Mesendoderm (in vitro differentiated cells): ENCODE results near the gene MGAT3.

Experiments used
- DNase-seq: peaks from one replicate; pipeline ENCODE4 v3.0.0; 2013
- H2AK5ac ChIP-seq: 2 replicates; pipeline ENCODE4 v1.6.1; 2013; ENCODE audit warnings: low read length, inconsistent platforms
- H2BK120ac ChIP-seq: 2 replicates; pipeline ENCODE4 v1.6.1; 2013; ENCODE audit warnings: low read depth, mild to moderate bottlenecking, low read length, moderate library complexity, mixed read lengths
- H2BK15ac ChIP-seq: replicated peaks from 2 replicates; pipeline ENCODE4 v1.6.1; 2013; ENCODE audit warnings: low read depth, mild to moderate bottlenecking, moderate library complexity
- H2BK5ac ChIP-seq: 2 replicates; pipeline ENCODE4 v1.6.1; 2013; ENCODE audit warnings: low read length, inconsistent platforms
- H3K18ac ChIP-seq: 2 replicates; pipeline ENCODE4 v1.6.1; 2013; ENCODE audit warnings: mild to moderate bottlenecking, low read length, mixed read lengths
- H3K23ac ChIP-seq: one replicate; pipeline ENCODE4 v1.6.1; 2013; ENCODE audit warnings: low read length
- H3K27ac ChIP-seq: 2 replicates; pipeline ENCODE4 v1.5.1; 2013; ENCODE audit warnings: low read depth, mild to moderate bottlenecking, inconsistent platforms, low read length, moderate library complexity
- H3K27me3 ChIP-seq: 2 replicates; pipeline ENCODE4 v1.6.1; 2013; ENCODE audit warnings: low read length, control low read depth, mild to moderate bottlenecking, inconsistent platforms; ENCODE audit not compliant: insufficient read depth, poor library complexity
- H3K36me3 ChIP-seq: 2 replicates; pipeline ENCODE4 v1.6.1; 2013; ENCODE audit warnings: low read length, inconsistent platforms; ENCODE audit not compliant: control insufficient read depth, insufficient read depth
- H3K4ac ChIP-seq: one replicate; pipeline ENCODE4 v1.6.1; 2013; ENCODE audit warnings: low read depth, mild to moderate bottlenecking, low read length, moderate library complexity
- H3K4me1 ChIP-seq: 2 replicates; pipeline ENCODE4 v1.6.1; 2013; ENCODE audit warnings: low read depth, low read length, inconsistent platforms; ENCODE audit not compliant: control insufficient read depth
- H3K4me2 ChIP-seq: 2 replicates; pipeline ENCODE4 v1.6.1; 2013; ENCODE audit warnings: low read length
- H3K4me3 ChIP-seq: 2 replicates; pipeline ENCODE4 v1.5.1; 2013; ENCODE audit warnings: mild to moderate bottlenecking, low read length
- H3K56ac ChIP-seq: one replicate; pipeline ENCODE4 v1.6.1; 2013; ENCODE audit warnings: low read length
- H3K79me1 ChIP-seq: 2 replicates; pipeline ENCODE4 v1.6.1; 2013; ENCODE audit warnings: low read length, inconsistent platforms
- H3K79me2 ChIP-seq: 2 replicates; pipeline ENCODE4 v1.6.1; 2013; ENCODE audit warnings: mild to moderate bottlenecking, low read length; ENCODE audit not compliant: control insufficient read depth, insufficient read depth
- H3K9ac ChIP-seq: 2 replicates; pipeline ENCODE4 v1.6.1; 2013; ENCODE audit warnings: low read length, inconsistent platforms
- H4K5ac ChIP-seq: one replicate; pipeline ENCODE4 v1.6.1; 2013; ENCODE audit warnings: low read length
- H4K8ac ChIP-seq: one replicate; pipeline ENCODE4 v1.6.1; 2013; ENCODE audit warnings: low read depth, mild to moderate bottlenecking, control low read depth, low read length, moderate library complexity
- WGBS: extraction: QIAGEN DNeasy Blood & Tissue Kit; methylation state at CpG from one replicate; pipeline ENCODE4 v1.1.7; 2013; ENCODE audit warnings: low lambda C conversion rate, missing lambda C conversion rate; ENCODE audit not compliant: insufficient coverage; ENCODE audit errors: extremely low coverage; 5-methylcytosine and 5-hydroxymethylcytosine counted together

Gene MGAT3

GRCh38 chr22:39429186-39429585 is 27.6 kb upstream of the MGAT3 start:
- H3K79me1 ChIP-seq, result no peaks in the 10 kb centered on the region
- H2AK5ac ChIP-seq, result peak overlapping the region; percentile 29
- H3K36me3 ChIP-seq, result no peaks in the 10 kb centered on the region
- H3K4ac ChIP-seq, result peak overlapping the region; percentile 11
- peak overlapping the region; percentile 55 for H3K27ac ChIP-seq
- no peak overlapping the region for H2BK120ac ChIP-seq
- no peak overlapping the region for H3K4me3 ChIP-seq
- H3K23ac ChIP-seq, result no peak overlapping the region
- H2BK5ac ChIP-seq, result peak overlapping the region; percentile 64
- H3K4me2 ChIP-seq, result no peak overlapping the region
- H3K18ac ChIP-seq, result peak overlapping the region; percentile 44
- no peak for DNase-seq
- peak overlapping the region; percentile 59 for H3K56ac ChIP-seq
- WGBS, result no CpG with 5 or more reads among the region's 13 CpGs
- H3K79me2 ChIP-seq, result no peaks in the 10 kb centered on the region
- H4K8ac ChIP-seq, result no peak overlapping the region
- H2BK15ac ChIP-seq, result no peak overlapping the region
- peaks cover 10% of the 10 kb centered on the region for H3K4me1 ChIP-seq
- peak overlapping the region; percentile 7 for H3K9ac ChIP-seq
- H4K5ac ChIP-seq, result no peak overlapping the region
- no peaks in the 10 kb centered on the region for H3K27me3 ChIP-seq

- Histone ChIP-seq H3K4me3 (no peak overlapping the region), H2BK5ac (no peak overlapping the region), H3K4ac (no peak overlapping the region), H3K56ac (peak overlapping the region; percentile 51), H3K79me1 (no peaks in the 10 kb centered on the region), H2BK15ac (no peak overlapping the region), H4K5ac (no peak overlapping the region), H3K18ac (peak overlapping the region; percentile 29), H3K9ac (no peak overlapping the region), H2BK120ac (no peak overlapping the region), H3K36me3 (no peaks in the 10 kb centered on the region), H3K23ac (no peak overlapping the region), H3K4me1 (peaks cover 10% of the 10 kb centered on the region), H3K79me2 (no peaks in the 10 kb centered on the region), H3K4me2 (no peak overlapping the region), H2AK5ac (no peak overlapping the region), H3K27me3 (no peaks in the 10 kb centered on the region), H3K27ac (no peak overlapping the region), H4K8ac (no peak overlapping the region)
- DNase-seq, result no peak
- no CpG with 5 or more reads among the region's 27 CpGs for WGBS
Observed at GRCh38 chr22:39429916-39430575, 26.8 kb upstream of the MGAT3 start.

DNA sequence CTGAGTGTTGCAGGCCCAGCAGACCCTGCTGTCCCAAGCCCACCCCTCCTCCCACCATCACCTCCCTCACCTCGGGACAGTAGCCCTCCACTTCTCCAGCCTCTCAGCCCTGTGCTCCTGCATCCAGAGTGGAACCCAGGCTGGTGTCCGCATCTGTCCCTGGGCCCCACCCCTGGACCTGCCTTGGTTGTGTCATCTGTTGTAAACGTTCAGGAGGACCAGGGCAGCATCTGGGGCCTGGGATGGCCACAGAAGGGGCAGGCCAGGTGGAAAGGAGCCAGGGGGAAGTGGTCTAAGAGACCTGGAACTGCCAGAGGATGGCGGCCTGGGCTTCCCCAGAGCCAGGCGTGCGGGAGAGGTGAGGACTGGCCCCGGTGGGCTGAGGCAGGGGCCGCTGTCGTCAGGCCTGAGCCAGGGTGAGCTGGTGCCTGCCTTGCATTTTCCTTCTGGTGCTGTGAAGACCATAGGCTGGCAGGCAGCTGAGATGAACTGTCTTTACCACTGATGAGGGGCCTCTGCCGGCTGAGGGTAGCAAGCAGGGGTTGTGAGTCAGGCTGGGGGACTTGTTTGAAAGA is 26.1 kb upstream of the MGAT3 start:
- Histone ChIP-seq H3K4ac (no peak overlapping the region), H3K4me1 (peaks cover 10% of the 10 kb centered on the region), H3K4me3 (no peak overlapping the region), H2BK120ac (no peak overlapping the region), H2AK5ac (no peak overlapping the region), H3K79me2 (no peaks in the 10 kb centered on the region), H3K18ac (no peak overlapping the region), H3K27me3 (no peaks in the 10 kb centered on the region), H4K8ac (no peak overlapping the region), H4K5ac (no peak overlapping the region), H2BK5ac (no peak overlapping the region), H3K4me2 (no peak overlapping the region), H2BK15ac (no peak overlapping the region), H3K56ac (peak overlapping the region; percentile 51), H3K27ac (no peak overlapping the region), H3K9ac (no peak overlapping the region), H3K36me3 (no peaks in the 10 kb centered on the region), H3K23ac (peak overlapping the region; percentile 10), H3K79me1 (no peaks in the 10 kb centered on the region)
- no CpG with 5 or more reads among the region's 10 CpGs for WGBS
- DNase-seq, result no peak

DNA sequence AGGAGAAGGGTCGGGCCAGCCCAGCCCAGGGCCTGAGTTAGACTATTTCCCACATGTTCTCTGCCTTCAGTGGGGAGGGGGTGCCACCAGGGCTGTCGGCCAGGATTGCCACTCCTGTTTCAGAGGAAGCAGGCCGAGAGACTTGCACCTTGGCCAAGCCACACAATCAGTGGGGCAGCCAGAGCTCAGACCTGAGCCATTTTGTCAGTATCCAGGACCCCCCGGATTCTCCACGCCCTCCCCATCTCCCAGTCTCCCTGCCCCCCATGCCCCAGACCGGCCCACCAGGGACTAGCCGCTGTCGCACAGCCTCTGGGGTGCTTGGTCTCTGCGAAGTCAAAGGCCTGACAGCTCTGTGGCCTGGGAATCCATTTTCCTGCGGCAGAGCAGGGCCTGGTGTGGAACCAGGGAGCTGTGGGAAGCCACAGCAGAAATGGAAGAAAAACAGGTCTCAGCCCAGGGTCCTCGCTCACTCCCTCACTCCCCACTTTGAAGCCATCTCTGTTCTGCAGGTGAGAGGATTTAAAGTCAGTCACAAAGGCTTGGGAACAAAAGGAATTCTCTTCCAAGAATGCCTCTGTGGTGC is 25.5 kb upstream of the MGAT3 start:
- peak overlapping the region; percentile 10 for H3K23ac ChIP-seq
- no peaks in the 10 kb centered on the region for H3K79me1 ChIP-seq
- H3K4me2 ChIP-seq, result no peak overlapping the region
- H3K4me1 ChIP-seq, result peaks cover 10% of the 10 kb centered on the region
- no peak overlapping the region for H3K4me3 ChIP-seq
- H4K8ac ChIP-seq, result no peak overlapping the region
- no peak overlapping the region for H3K27ac ChIP-seq
- H3K36me3 ChIP-seq, result no peaks in the 10 kb centered on the region
- H4K5ac ChIP-seq, result no peak overlapping the region
- no peaks in the 10 kb centered on the region for H3K79me2 ChIP-seq
- no peak overlapping the region for H3K9ac ChIP-seq
- no peak overlapping the region for H3K56ac ChIP-seq
- H3K18ac ChIP-seq, result no peak overlapping the region
- no peak overlapping the region for H3K4ac ChIP-seq
- no peak for DNase-seq
- H2AK5ac ChIP-seq, result no peak overlapping the region
- no peak overlapping the region for H2BK15ac ChIP-seq
- no CpG with 5 or more reads among the region's 11 CpGs for WGBS
- no peak overlapping the region for H2BK120ac ChIP-seq
- H3K27me3 ChIP-seq, result no peaks in the 10 kb centered on the region
- H2BK5ac ChIP-seq, result no peak overlapping the region

GRCh38 chr22:39431821-39432251 is 25.0 kb upstream of the MGAT3 start:
- Histone ChIP-seq H2AK5ac (no peak overlapping the region), H3K23ac (no peak overlapping the region), H3K4ac (no peak overlapping the region), H2BK120ac (no peak overlapping the region), H2BK5ac (no peak overlapping the region), H2BK15ac (no peak overlapping the region), H3K9ac (no peak overlapping the region), H4K5ac (no peak overlapping the region), H3K4me1 (peaks cover 10% of the 10 kb centered on the region), H4K8ac (no peak overlapping the region), H3K4me3 (no peak overlapping the region), H3K56ac (no peak overlapping the region), H3K18ac (no peak overlapping the region), H3K27ac (no peak overlapping the region), H3K79me1 (no peaks in the 10 kb centered on the region), H3K4me2 (no peak overlapping the region), H3K27me3 (no peaks in the 10 kb centered on the region), H3K36me3 (no peaks in the 10 kb centered on the region), H3K79me2 (no peaks in the 10 kb centered on the region)
- WGBS, result no CpG with 5 or more reads among the region's 8 CpGs
- DNase-seq, result no peak
